A673 (cell line): ENCODE data around the gene SYNE1.

Source experiments
- EZH2 ChIP-seq: fragments of 200-600 bp; sonication (generic); IDR thresholded peaks from 2 replicates; pipeline ENCODE4 v1.6.1; 2017; ENCODE audit warnings: borderline replicate concordance, low read depth, mild to moderate bottlenecking, mixed read lengths, antibody characterized with exemption, low read length; ENCODE audit not compliant: poor library complexity, severe bottlenecking
- TF ChIP-seq, protein P1 (sequence below): fragments of 300-800, 200-600 bp; sonication (generic); conservative IDR thresholded peaks from 2 replicates; pipeline ENCODE4 v1.5.1; 2017; ENCODE audit warnings: low read depth, mild to moderate bottlenecking, antibody characterized with exemption, low read length, moderate library complexity, mixed read lengths

DNA sequence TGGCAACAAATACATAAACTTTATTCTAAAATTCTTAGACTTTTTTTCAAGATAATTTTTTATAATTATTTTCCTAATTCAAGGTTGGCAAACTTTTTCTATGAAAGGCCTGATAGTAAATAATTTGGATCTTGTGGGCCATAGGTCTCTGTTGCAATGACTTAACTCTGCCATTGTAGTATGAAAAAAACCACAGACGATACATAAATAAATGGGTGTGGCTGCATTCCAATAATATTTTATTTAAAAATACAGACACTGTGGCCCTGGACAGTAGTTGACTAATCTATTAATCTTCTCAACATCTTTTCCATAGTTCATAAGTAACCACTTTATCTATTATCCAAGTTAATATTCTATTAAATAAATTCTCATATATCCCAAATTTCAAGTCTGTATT, 281.1 kb downstream of the SYNE1 start:
- TF ChIP-seq, protein P1, sequence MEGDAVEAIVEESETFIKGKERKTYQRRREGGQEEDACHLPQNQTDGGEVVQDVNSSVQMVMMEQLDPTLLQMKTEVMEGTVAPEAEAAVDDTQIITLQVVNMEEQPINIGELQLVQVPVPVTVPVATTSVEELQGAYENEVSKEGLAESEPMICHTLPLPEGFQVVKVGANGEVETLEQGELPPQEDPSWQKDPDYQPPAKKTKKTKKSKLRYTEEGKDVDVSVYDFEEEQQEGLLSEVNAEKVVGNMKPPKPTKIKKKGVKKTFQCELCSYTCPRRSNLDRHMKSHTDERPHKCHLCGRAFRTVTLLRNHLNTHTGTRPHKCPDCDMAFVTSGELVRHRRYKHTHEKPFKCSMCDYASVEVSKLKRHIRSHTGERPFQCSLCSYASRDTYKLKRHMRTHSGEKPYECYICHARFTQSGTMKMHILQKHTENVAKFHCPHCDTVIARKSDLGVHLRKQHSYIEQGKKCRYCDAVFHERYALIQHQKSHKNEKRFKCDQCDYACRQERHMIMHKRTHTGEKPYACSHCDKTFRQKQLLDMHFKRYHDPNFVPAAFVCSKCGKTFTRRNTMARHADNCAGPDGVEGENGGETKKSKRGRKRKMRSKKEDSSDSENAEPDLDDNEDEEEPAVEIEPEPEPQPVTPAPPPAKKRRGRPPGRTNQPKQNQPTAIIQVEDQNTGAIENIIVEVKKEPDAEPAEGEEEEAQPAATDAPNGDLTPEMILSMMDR, result no peak
- TF ChIP-seq EZH2, result no peak
